Measurements from ENCODE around the gene PSMB3.

Gene PSMB3

DNA sequence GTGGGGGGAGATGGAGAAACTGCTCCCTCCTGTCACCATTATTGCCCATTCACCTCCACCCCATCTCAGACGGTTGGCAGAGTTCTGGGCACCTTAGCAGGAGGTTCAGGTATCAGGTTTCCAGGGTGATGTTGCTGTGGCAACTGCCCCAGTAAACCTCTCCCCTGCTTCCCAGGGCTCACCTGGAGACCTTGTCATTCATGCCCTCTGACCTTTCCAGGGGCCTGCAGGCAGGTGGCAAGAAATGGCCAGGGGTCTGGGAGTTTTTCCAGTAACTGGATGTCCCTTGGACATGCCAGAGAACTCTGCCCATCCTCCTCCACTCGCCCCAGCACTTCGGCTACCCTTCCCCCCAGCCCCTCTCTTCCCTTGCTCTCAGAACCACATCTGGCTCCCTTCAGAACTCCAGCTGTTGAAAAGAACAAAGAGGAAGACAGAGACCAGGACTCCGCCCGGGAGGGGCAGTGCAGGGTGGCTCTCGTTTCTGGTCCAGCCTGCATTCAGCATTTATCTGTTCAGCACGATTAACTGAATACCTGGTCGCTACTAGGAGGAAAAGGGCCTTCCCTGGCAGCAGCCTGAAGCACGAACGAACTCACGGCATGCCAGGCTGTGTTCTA is 39.0 kb upstream of the PSMB3 start:
- TF ChIP-seq TEAD4 (IDR thresholded peaks at IDR 0.05), result no peak
- TF ChIP-seq EGR1 (IDR thresholded peaks at IDR 0.05), result no peak
- no peak for TF ChIP-seq FOXM1 (IDR thresholded peaks at IDR 0.05; ENCODE audit: borderline replicate concordance, low read depth)
- no peak for TF ChIP-seq ZBTB7A (IDR thresholded peaks at IDR 0.05; ENCODE audit: low read depth)
- no peak for TF ChIP-seq NFIC (IDR thresholded peaks at IDR 0.05)
- TF ChIP-seq, protein P1, sequence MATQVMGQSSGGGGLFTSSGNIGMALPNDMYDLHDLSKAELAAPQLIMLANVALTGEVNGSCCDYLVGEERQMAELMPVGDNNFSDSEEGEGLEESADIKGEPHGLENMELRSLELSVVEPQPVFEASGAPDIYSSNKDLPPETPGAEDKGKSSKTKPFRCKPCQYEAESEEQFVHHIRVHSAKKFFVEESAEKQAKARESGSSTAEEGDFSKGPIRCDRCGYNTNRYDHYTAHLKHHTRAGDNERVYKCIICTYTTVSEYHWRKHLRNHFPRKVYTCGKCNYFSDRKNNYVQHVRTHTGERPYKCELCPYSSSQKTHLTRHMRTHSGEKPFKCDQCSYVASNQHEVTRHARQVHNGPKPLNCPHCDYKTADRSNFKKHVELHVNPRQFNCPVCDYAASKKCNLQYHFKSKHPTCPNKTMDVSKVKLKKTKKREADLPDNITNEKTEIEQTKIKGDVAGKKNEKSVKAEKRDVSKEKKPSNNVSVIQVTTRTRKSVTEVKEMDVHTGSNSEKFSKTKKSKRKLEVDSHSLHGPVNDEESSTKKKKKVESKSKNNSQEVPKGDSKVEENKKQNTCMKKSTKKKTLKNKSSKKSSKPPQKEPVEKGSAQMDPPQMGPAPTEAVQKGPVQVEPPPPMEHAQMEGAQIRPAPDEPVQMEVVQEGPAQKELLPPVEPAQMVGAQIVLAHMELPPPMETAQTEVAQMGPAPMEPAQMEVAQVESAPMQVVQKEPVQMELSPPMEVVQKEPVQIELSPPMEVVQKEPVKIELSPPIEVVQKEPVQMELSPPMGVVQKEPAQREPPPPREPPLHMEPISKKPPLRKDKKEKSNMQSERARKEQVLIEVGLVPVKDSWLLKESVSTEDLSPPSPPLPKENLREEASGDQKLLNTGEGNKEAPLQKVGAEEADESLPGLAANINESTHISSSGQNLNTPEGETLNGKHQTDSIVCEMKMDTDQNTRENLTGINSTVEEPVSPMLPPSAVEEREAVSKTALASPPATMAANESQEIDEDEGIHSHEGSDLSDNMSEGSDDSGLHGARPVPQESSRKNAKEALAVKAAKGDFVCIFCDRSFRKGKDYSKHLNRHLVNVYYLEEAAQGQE (IDR thresholded peaks at IDR 0.05; ENCODE audit: low read depth), result no peak
- TF ChIP-seq RAD21 (IDR thresholded peaks at IDR 0.05; ENCODE audit: low read depth), result no peak
- no peak for TF ChIP-seq CREB1 (IDR thresholded peaks at IDR 0.05; ENCODE audit: low read depth)
- no peak for TF ChIP-seq TCF12 (IDR thresholded peaks at IDR 0.05; ENCODE audit: low read depth)
- TF ChIP-seq YY1 (IDR thresholded peaks at IDR 0.05; ENCODE audit: low read depth), result no peak
- TF ChIP-seq EP300 (IDR thresholded peaks at IDR 0.05; ENCODE audit: borderline replicate concordance), result no peak
- TF ChIP-seq, protein P2, sequence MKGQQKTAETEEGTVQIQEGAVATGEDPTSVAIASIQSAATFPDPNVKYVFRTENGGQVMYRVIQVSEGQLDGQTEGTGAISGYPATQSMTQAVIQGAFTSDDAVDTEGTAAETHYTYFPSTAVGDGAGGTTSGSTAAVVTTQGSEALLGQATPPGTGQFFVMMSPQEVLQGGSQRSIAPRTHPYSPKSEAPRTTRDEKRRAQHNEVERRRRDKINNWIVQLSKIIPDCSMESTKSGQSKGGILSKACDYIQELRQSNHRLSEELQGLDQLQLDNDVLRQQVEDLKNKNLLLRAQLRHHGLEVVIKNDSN (IDR thresholded peaks at IDR 0.05), result no peak
- no peak for TF ChIP-seq TAF1 (IDR thresholded peaks at IDR 0.05; ENCODE audit: low read depth)
- no peak for TF ChIP-seq CEBPB (IDR thresholded peaks at IDR 0.05)
- TF ChIP-seq, protein P3, sequence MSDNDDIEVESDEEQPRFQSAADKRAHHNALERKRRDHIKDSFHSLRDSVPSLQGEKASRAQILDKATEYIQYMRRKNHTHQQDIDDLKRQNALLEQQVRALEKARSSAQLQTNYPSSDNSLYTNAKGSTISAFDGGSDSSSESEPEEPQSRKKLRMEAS (IDR thresholded peaks at IDR 0.05), result no peak

- TF ChIP-seq, protein P2 (IDR thresholded peaks at IDR 0.05), result no peak
- TF ChIP-seq YY1 (IDR thresholded peaks at IDR 0.05; ENCODE audit: low read depth), result no peak
- TF ChIP-seq, protein P3 (IDR thresholded peaks at IDR 0.05), result no peak
- TF ChIP-seq FOXM1 (IDR thresholded peaks at IDR 0.05; ENCODE audit: borderline replicate concordance, low read depth), result no peak
These were observed 37.2 kb upstream of the PSMB3 start for GRCh38 chr17:38715216-38715943.

DNA sequence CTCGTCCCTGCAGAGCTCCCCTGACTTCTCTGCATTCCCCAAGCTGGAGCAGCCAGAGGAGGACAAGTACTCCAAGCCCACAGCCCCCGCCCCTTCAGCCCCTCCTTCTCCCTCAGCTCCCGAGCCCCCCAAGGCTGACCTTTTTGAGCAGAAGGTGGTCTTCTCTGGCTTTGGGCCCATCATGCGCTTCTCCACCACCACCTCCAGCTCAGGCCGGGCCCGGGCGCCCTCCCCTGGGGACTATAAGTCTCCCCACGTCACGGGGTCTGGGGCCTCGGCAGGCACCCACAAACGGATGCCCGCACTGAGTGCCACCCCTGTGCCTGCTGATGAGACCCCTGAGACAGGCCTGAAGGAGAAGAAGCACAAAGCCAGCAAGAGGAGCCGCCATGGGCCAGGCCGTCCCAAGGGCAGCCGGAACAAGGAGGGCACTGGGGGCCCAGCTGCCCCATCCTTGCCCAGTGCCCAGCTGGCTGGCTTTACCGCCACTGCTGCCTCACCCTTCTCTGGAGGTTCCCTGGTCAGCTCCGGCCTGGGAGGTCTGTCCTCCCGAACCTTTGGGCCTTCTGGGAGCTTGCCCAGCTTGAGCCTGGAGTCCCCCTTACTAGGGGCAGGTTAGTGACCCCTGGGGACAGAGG is 36.1 kb upstream of the PSMB3 start:
- no peak for TF ChIP-seq EP300 (IDR thresholded peaks at IDR 0.05; ENCODE audit: borderline replicate concordance)
- TF ChIP-seq, protein P2 (IDR thresholded peaks at IDR 0.05), result no peak

DNA sequence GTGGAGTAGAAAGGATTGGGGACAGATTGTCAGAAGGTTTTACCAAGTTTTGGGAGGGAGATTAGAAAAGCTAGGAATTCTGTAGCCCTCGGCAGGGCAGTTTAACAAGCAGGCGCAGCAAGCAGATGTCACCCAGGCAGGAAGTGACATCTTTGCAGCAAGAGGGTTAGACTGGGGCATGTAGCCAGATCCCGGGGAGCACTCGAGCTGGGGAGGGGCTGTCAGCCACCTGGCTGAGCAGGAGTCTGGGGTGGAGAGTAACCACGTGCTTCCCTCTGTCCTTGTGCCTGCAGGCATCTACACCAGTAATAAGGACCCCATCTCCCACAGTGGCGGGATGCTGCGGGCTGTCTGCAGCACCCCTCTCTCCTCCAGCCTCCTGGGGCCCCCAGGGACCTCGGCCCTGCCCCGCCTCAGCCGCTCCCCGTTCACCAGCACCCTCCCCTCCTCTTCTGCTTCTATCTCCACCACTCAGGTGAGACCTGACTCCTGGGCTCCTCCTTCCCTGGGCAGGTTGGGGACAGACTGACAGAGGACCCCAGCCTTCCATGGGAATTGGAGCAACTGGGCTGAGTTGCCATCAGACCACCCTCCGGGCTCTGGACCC is 35.3 kb upstream of the PSMB3 start:
- no peak for TF ChIP-seq FOXM1 (IDR thresholded peaks at IDR 0.05; ENCODE audit: borderline replicate concordance, low read depth)
- TF ChIP-seq, protein P1 (IDR thresholded peaks at IDR 0.05; ENCODE audit: low read depth), result no peak
- TF ChIP-seq TEAD4 (IDR thresholded peaks at IDR 0.05), result no peak
- TF ChIP-seq EP300 (IDR thresholded peaks at IDR 0.05; ENCODE audit: borderline replicate concordance), result no peak
- no peak for TF ChIP-seq RAD21 (IDR thresholded peaks at IDR 0.05; ENCODE audit: low read depth)
- no peak for TF ChIP-seq ZBTB7A (IDR thresholded peaks at IDR 0.05; ENCODE audit: low read depth)
- no peak for TF ChIP-seq NFIC (IDR thresholded peaks at IDR 0.05)

DNA sequence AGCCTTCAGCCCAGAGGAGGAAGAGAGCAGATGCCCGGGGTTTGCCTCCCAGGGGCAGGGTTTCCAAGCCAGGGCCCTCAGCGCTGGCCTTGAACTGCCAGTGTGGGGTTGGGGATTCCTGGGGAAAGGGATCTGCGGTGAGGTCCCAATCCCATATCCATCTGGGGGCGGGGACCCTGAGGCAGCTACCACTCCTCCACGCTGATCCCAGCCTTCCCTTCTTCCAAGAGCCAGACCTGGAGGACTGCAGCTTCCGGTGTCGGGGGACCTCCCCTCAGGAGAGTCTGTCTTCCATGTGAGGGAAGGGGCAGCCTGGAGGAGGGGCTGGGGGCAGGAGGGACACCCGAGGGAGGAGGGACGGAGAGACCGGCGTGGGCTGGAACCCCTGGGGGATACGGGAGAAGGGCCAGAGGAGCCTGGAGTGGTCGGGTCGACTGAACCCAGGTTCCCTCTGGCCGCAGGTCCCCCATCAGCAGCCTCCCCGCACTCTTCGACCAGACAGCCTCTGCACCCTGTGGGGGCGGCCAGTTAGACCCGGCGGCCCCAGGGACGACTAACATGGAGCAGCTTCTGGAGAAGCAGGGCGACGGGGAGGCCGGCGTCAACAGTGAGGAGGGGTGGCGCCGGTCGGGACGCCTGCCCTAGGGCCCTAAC is 33.1 kb upstream of the PSMB3 start:
- no peak for TF ChIP-seq CEBPB (IDR thresholded peaks at IDR 0.05)
- no peak for TF ChIP-seq EGR1 (IDR thresholded peaks at IDR 0.05)
- no peak for TF ChIP-seq ZBTB7A (IDR thresholded peaks at IDR 0.05; ENCODE audit: low read depth)
- TF ChIP-seq CREB1 (IDR thresholded peaks at IDR 0.05; ENCODE audit: low read depth), result no peak
- TF ChIP-seq, protein P2 (IDR thresholded peaks at IDR 0.05), result no peak
- TF ChIP-seq NFIC (IDR thresholded peaks at IDR 0.05), result no peak
- no peak for TF ChIP-seq YY1 (IDR thresholded peaks at IDR 0.05; ENCODE audit: low read depth)
